SK-N-SH (cell line): Measurements from ENCODE around the gene EIF1. TPM values are rescaled to one million over a fixed set of nuclear protein-coding genes. Genes with fewer than 3 reads are reported as not detected.

ENCODE experiments used
- CTCF ChIA-PET: fragments of 300-600, 350-600 bp; formaldehyde crosslinking; extraction: SDS; loops from one replicate; lab custom pipeline; 2021; lab: Yijun Ruan, JAX
- POLR2A ChIA-PET: fragments of 350-600 bp; sonication (Branson Sonifier 250); formaldehyde crosslinking; extraction: SDS; loops from one replicate; lab custom pipeline; 2020; ENCODE audit warnings: antibody characterized with exemption, inconsistent platforms; lab: Yijun Ruan, JAX
- DNase-seq: peaks from one replicate; pipeline ENCODE4 v3.0.0; 2012
- H2AFZ ChIP-seq: fragments of 200-600 bp; sonication (generic); 2 replicates; pipeline ENCODE4 v1.8.1; 2016; ENCODE audit warnings: antibody characterized with exemption, mild to moderate bottlenecking, low read depth
- H3F3A ChIP-seq: fragments of 200-600 bp; sonication (generic); replicated peaks from 2 replicates; pipeline ENCODE3; 2016; ENCODE audit warnings: antibody characterized with exemption, mild to moderate bottlenecking; ENCODE audit not compliant: insufficient read depth
- H3K27ac ChIP-seq, 2 experiments: fragments of 200-500 bp in 1 of 2; fragments of 200-600 bp in 1 of 2; sonication (Bioruptor generic) in 1 of 2; sonication (generic), shearing (Covaris generic) in 1 of 2; 2 replicates each; pipeline versions ENCODE4 v1.5.1 to v1.6.1; 2014 to 2016; ENCODE audit warnings: low read depth in 2 of 2, inconsistent platforms in 1 of 2, low read length in 1 of 2, mild to moderate bottlenecking in 1 of 2, mixed read lengths in 1 of 2
- H3K27me3 ChIP-seq: fragments of 200-600 bp; sonication (generic), shearing (Covaris generic); 2 replicates; pipeline ENCODE4 v1.6.1; 2016; ENCODE audit warnings: mixed run types; ENCODE audit not compliant: insufficient read depth
- H3K36me3 ChIP-seq, 2 experiments: fragments of 200-500 bp in 1 of 2; fragments of 200-600 bp in 1 of 2; sonication (Bioruptor generic) in 1 of 2; sonication (generic) in 1 of 2; replicated peaks in 1 of 2; 2 replicates each; pipeline versions ENCODE3 to v1.5.1; 2014 to 2016; ENCODE audit warnings: low read length in 1 of 2, mild to moderate bottlenecking in 1 of 2; ENCODE audit not compliant: insufficient read depth in 2 of 2, control insufficient read depth in 1 of 2
- H3K4me1 ChIP-seq, 2 experiments: fragments of 200-500 bp in 1 of 2; fragments of 200-600 bp in 1 of 2; sonication (Bioruptor generic) in 1 of 2; sonication (generic), shearing (Covaris generic) in 1 of 2; 2 replicates each; pipeline versions ENCODE4 v1.5.1 to v1.6.1; 2014 to 2016; ENCODE audit warnings: low read depth in 1 of 2, low read length in 1 of 2, mixed run types in 1 of 2; ENCODE audit not compliant: insufficient read depth in 2 of 2, control insufficient read depth in 1 of 2
- H3K4me2 ChIP-seq: fragments of 200-600 bp; sonication (generic), shearing (Covaris generic); 2 replicates; pipeline ENCODE4 v1.6.1; 2017; ENCODE audit warnings: mixed run types
- H3K4me3 ChIP-seq, 2 experiments: fragments of 200-500 bp in 1 of 2; fragments of 200-600 bp in 1 of 2; sonication (Bioruptor generic) in 1 of 2; sonication (generic), shearing (Covaris generic) in 1 of 2; 2 replicates each; pipeline versions ENCODE4 v1.5.1 to v1.8.1; 2014 to 2016; ENCODE audit warnings: low read depth in 2 of 2, inconsistent platforms in 1 of 2, low read length in 1 of 2, mild to moderate bottlenecking in 1 of 2, mixed read lengths in 1 of 2, moderate library complexity in 1 of 2
- H3K79me2 ChIP-seq: fragments of 200-600 bp; sonication (generic); 2 replicates; pipeline ENCODE4 v1.8.1; 2017; ENCODE audit warnings: mild to moderate bottlenecking; ENCODE audit not compliant: insufficient read depth
- H3K9ac ChIP-seq: fragments of 200-600 bp; sonication (generic); 2 replicates; pipeline ENCODE4 v1.6.1; 2017; ENCODE audit warnings: mixed run types
- H3K9me2 ChIP-seq: fragments of 200-600 bp; sonication (generic); 2 replicates; pipeline ENCODE4 v1.6.1; 2017; ENCODE audit warnings: mixed run types
- H3K9me3 ChIP-seq: fragments of 200-600 bp; sonication (generic); 2 replicates; pipeline ENCODE4 v1.6.1; 2017; ENCODE audit warnings: mixed run types, mild to moderate bottlenecking, moderate library complexity
- H4K20me1 ChIP-seq: fragments of 200-600 bp; sonication (generic); 2 replicates; pipeline ENCODE4 v1.6.1; 2017; ENCODE audit warnings: mild to moderate bottlenecking, mixed run types; ENCODE audit not compliant: insufficient read depth
- FOSL2 ChIP-seq: IDR thresholded peaks from 2 replicates; pipeline ENCODE4 v1.4.0; 2012; ENCODE audit warnings: low read depth, mild to moderate bottlenecking, moderate library complexity, borderline replicate concordance
- FOXM1 ChIP-seq: IDR thresholded peaks from 2 replicates; pipeline ENCODE4 v1.4.0; 2012; ENCODE audit warnings: low read depth, mild to moderate bottlenecking
- PBX3 ChIP-seq: IDR thresholded peaks from 2 replicates; pipeline ENCODE4; 2012
- RAD21 ChIP-seq: IDR thresholded peaks from 2 replicates; pipeline ENCODE4 v1.6.1; 2012; ENCODE audit warnings: mild to moderate bottlenecking, low read length
- REST ChIP-seq: IDR thresholded peaks from 2 replicates; pipeline ENCODE4 v1.6.1; 2012; ENCODE audit warnings: mild to moderate bottlenecking, low read depth, low read length, moderate library complexity
- USF1 ChIP-seq: IDR thresholded peaks from 2 replicates; pipeline ENCODE4 v1.4.0; 2012; ENCODE audit warnings: low read depth, borderline replicate concordance
- USF2 ChIP-seq: fragments of 150-350 bp; IDR thresholded peaks from 2 replicates; pipeline ENCODE4 v1.6.1; 2017; ENCODE audit warnings: antibody characterized with exemption, low read length, low read depth, borderline replicate concordance
- WGBS: methylation state at CpG from one replicate; pipeline ENCODE4 v1.1.6; 2017; ENCODE audit warnings: low lambda C conversion rate; 5-methylcytosine and 5-hydroxymethylcytosine counted together
- polyA plus RNA-seq, 3 experiments: library from polyadenylated mRNA; depleted of rRNA; stranded (reverse); fragments of >200 nt; gene quantifications; 2 replicates each; pipeline ENCODE4 v1.2.3, GENCODE V29; 2012
- TF ChIP-seq, protein P1 (sequence below): fragments of 200-600 bp; sonication (generic); IDR thresholded peaks from 2 replicates; pipeline ENCODE4 v1.6.1; 2017; ENCODE audit warnings: antibody characterized with exemption, mild to moderate bottlenecking, moderate library complexity
- TF ChIP-seq, protein P2 (sequence below): fragments of 150-350 bp; IDR thresholded peaks from 2 replicates; pipeline ENCODE4 v1.6.1; 2016; ENCODE audit warnings: mild to moderate bottlenecking, low read depth, low read length

The EIF1 gene
- polyA plus RNA-seq, 1 of the 3 experiments (the other 2 are of a cell fraction): 300 TPM

GRCh38 chr17:41739661-41740352, 51.1 kb downstream of the EIF1 start:
- DNase-seq: no peak
- Histone ChIP-seq H3K9ac (no peak overlapping the region), H3K4me3 (no peak overlapping the region), H2AFZ (peak overlapping the region; percentile 5; the same call in 1 of the 2 replicates), H3K79me2 (no peaks in the 10 kb centered on the region), H3K4me1 (peaks cover 0 to 6% of the 10 kb centered on the region in 2 experiments; a peak in 1 of 4 replicates), H3K4me2 (no peak overlapping the region), H3F3A (no peaks in the 10 kb centered on the region), H3K9me2 (no peaks in the 10 kb centered on the region), H3K36me3 (no peaks in the 10 kb centered on the region), H4K20me1 (no peaks in the 10 kb centered on the region), H3K27ac (no peak overlapping the region), H3K9me3 (no peaks in the 10 kb centered on the region), H3K27me3 (peaks cover 26% of the 10 kb centered on the region)
- WGBS: 43% methylated on average over 4 of the region's 9 CpGs
- ChIA-PET POLR2A (no interaction called here), CTCF (interaction anchor here (1.9 to 24.8 kb wide), 2 partner anchors 47 to 64 kb away, joined by 7 to 405 read pairs; partner anchors contain the start of genes FKBP10, JUP and P3H4)
- peak; percentile 58 for TF ChIP-seq PBX3
- TF ChIP-seq RAD21: no peak
- TF ChIP-seq, protein P1, sequence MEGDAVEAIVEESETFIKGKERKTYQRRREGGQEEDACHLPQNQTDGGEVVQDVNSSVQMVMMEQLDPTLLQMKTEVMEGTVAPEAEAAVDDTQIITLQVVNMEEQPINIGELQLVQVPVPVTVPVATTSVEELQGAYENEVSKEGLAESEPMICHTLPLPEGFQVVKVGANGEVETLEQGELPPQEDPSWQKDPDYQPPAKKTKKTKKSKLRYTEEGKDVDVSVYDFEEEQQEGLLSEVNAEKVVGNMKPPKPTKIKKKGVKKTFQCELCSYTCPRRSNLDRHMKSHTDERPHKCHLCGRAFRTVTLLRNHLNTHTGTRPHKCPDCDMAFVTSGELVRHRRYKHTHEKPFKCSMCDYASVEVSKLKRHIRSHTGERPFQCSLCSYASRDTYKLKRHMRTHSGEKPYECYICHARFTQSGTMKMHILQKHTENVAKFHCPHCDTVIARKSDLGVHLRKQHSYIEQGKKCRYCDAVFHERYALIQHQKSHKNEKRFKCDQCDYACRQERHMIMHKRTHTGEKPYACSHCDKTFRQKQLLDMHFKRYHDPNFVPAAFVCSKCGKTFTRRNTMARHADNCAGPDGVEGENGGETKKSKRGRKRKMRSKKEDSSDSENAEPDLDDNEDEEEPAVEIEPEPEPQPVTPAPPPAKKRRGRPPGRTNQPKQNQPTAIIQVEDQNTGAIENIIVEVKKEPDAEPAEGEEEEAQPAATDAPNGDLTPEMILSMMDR: no peak
- TF ChIP-seq USF2: no peak
- TF ChIP-seq REST: no peak

- Histone ChIP-seq H3F3A (no peaks in the 10 kb centered on the region), H3K9me2 (no peaks in the 10 kb centered on the region), H3K36me3 (no peaks in the 10 kb centered on the region), H4K20me1 (no peaks in the 10 kb centered on the region), H3K79me2 (no peaks in the 10 kb centered on the region), H2AFZ (no peak overlapping the region), H3K9me3 (no peaks in the 10 kb centered on the region), H3K27ac (no peak overlapping the region), H3K9ac (no peak overlapping the region), H3K27me3 (peaks cover 20% of the 10 kb centered on the region), H3K4me2 (no peak overlapping the region), H3K4me3 (no peak overlapping the region), H3K4me1 (peaks cover 0 to 4% of the 10 kb centered on the region in 2 experiments; a peak in 1 of 4 replicates)
- DNase-seq: no peak
- TF ChIP-seq RAD21: no peak
- TF ChIP-seq, protein P2, sequence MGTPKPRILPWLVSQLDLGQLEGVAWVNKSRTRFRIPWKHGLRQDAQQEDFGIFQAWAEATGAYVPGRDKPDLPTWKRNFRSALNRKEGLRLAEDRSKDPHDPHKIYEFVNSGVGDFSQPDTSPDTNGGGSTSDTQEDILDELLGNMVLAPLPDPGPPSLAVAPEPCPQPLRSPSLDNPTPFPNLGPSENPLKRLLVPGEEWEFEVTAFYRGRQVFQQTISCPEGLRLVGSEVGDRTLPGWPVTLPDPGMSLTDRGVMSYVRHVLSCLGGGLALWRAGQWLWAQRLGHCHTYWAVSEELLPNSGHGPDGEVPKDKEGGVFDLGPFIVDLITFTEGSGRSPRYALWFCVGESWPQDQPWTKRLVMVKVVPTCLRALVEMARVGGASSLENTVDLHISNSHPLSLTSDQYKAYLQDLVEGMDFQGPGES: no peak
- no peak for TF ChIP-seq FOSL2
- no peak for TF ChIP-seq FOXM1
- no peak for TF ChIP-seq USF1
- ChIA-PET CTCF (interaction anchor here (1.6 to 24.8 kb wide), 3 partner anchors 46 to 219 kb away, joined by 5 to 405 read pairs (median 7); partner anchors contain the start of genes FKBP10, JUP and P3H4), POLR2A (interaction anchor here (0.7 kb wide), 1 partner anchor 66 kb away, joined by 3 read pairs; no protein-coding TSS in a partner anchor)
- 94% methylated on average over 5 of the region's 5 CpGs for WGBS
Observed at GRCh38 chr17:41740506-41740905, 51.8 kb downstream of the EIF1 start.
